ENCODE measurements around the gene RNPEP.

RNPEP gene

GRCh38 chr1:201954263-201955008 is 28.0 kb upstream of the RNPEP start:
- H3K4me1 ChIP-seq (ENCODE audit: insufficient read depth, low read length, poor library complexity, severe bottlenecking), result peaks cover 19% of the 10 kb centered on the region
- peaks cover 17% of the 10 kb centered on the region for H4K20me1 ChIP-seq (ENCODE audit: insufficient read depth, low read length, poor library complexity, severe bottlenecking)
- no peaks in the 10 kb centered on the region for H3K9me2 ChIP-seq (replicated peaks; ENCODE audit: low read depth, low read length)
- peak overlapping the region; percentile 71 for H3K4me2 ChIP-seq (ENCODE audit: low read depth, low read length, poor library complexity, severe bottlenecking)
- H2AFZ ChIP-seq (ENCODE audit: low read length), result peak overlapping the region; percentile 92; the same call in 1 of the 2 replicates
- peaks cover 46% of the 10 kb centered on the region for H3K79me2 ChIP-seq (ENCODE audit: insufficient read depth, low read length)
- H3K27me3 ChIP-seq (ENCODE audit: insufficient read depth, low read length, poor library complexity, severe bottlenecking), result no peaks in the 10 kb centered on the region
- H3K4me3 ChIP-seq (ENCODE audit: low read length, poor library complexity, severe bottlenecking), result peak overlapping the region; percentile 99
- H3K9me3 ChIP-seq (ENCODE audit: insufficient read depth, low read depth, low read length), result no peaks in the 10 kb centered on the region
- H3K36me3 ChIP-seq (ENCODE audit: insufficient read depth, low read length), result peaks cover 11% of the 10 kb centered on the region; the same call in 1 of the 2 replicates
- TF ChIP-seq EZH2phosphoT487 (IDR thresholded peaks at IDR 0.05; ENCODE audit: borderline replicate concordance) (no peak), CTCF (conservative IDR thresholded peaks at IDR 0.05; ENCODE audit: low read length) (no peak)
- peak overlapping the region; percentile 96 for H3K9ac ChIP-seq (ENCODE audit: low read depth, low read length, poor library complexity, severe bottlenecking)
- no peaks in the 10 kb centered on the region for H3F3A ChIP-seq (ENCODE audit: low read depth)

GRCh38 chr1:201955009-201955728 is 27.3 kb upstream of the RNPEP start, which contains the start of gene TIMM17A:
Gene TIMM17A (plus strand): TSS chr1:201955503. CDS start chr1:201955527, 24 bp downstream.
- Histone ChIP-seq H3K4me2 (ENCODE audit: low read depth, low read length, poor library complexity, severe bottlenecking) (peak within 1 kb of the TSS; percentile 98), H3K79me2 (ENCODE audit: insufficient read depth, low read length) (peaks cover 46% of the 10 kb centered on the region), H3K9me2 (replicated peaks; ENCODE audit: low read depth, low read length) (no peaks in the 10 kb centered on the region), H3F3A (ENCODE audit: low read depth) (no peaks in the 10 kb centered on the region), H4K20me1 (ENCODE audit: insufficient read depth, low read length, poor library complexity, severe bottlenecking) (peaks cover 17% of the 10 kb centered on the region), H3K9me3 (ENCODE audit: insufficient read depth, low read depth, low read length) (no peaks in the 10 kb centered on the region), H3K27me3 (ENCODE audit: insufficient read depth, low read length, poor library complexity, severe bottlenecking) (no peaks in the 10 kb centered on the region), H3K4me3 (ENCODE audit: low read length, poor library complexity, severe bottlenecking) (peak within 1 kb of the TSS; percentile 99), H3K9ac (ENCODE audit: low read depth, low read length, poor library complexity, severe bottlenecking) (peak within 1 kb of the TSS; percentile 96), H3K36me3 (ENCODE audit: insufficient read depth, low read length) (peaks cover 11% of the 10 kb centered on the region; the same call in 1 of the 2 replicates), H2AFZ (ENCODE audit: low read length) (peak within 1 kb of the TSS; percentile 92), H3K4me1 (ENCODE audit: insufficient read depth, low read length, poor library complexity, severe bottlenecking) (peaks cover 19% of the 10 kb centered on the region)
- TF ChIP-seq EZH2phosphoT487 (IDR thresholded peaks at IDR 0.05; ENCODE audit: borderline replicate concordance) (no peak), CTCF (conservative IDR thresholded peaks at IDR 0.05; ENCODE audit: low read length) (no peak)

GRCh38 chr1:201955729-201956143 is 26.7 kb upstream of the RNPEP start:
- no peaks in the 10 kb centered on the region for H3K27me3 ChIP-seq (ENCODE audit: insufficient read depth, low read length, poor library complexity, severe bottlenecking)
- TF ChIP-seq EZH2phosphoT487 (IDR thresholded peaks at IDR 0.05; ENCODE audit: borderline replicate concordance), result no peak
- no peak for TF ChIP-seq CTCF (conservative IDR thresholded peaks at IDR 0.05; ENCODE audit: low read length)
- no peaks in the 10 kb centered on the region for H3K9me3 ChIP-seq (ENCODE audit: insufficient read depth, low read depth, low read length)
- H4K20me1 ChIP-seq (ENCODE audit: insufficient read depth, low read length, poor library complexity, severe bottlenecking), result peaks cover 19% of the 10 kb centered on the region
- H3F3A ChIP-seq (ENCODE audit: low read depth), result no peaks in the 10 kb centered on the region
- H3K4me1 ChIP-seq (ENCODE audit: insufficient read depth, low read length, poor library complexity, severe bottlenecking), result peaks cover 19% of the 10 kb centered on the region
- H3K4me3 ChIP-seq (ENCODE audit: low read length, poor library complexity, severe bottlenecking), result peak overlapping the region; percentile 99
- H3K79me2 ChIP-seq (ENCODE audit: insufficient read depth, low read length), result peaks cover 46% of the 10 kb centered on the region
- peak overlapping the region; percentile 92 for H2AFZ ChIP-seq (ENCODE audit: low read length)
- peak overlapping the region; percentile 96 for H3K9ac ChIP-seq (ENCODE audit: low read depth, low read length, poor library complexity, severe bottlenecking)
- H3K36me3 ChIP-seq (ENCODE audit: insufficient read depth, low read length), result peaks cover 11% of the 10 kb centered on the region; the same call in 1 of the 2 replicates
- peak overlapping the region; percentile 98 for H3K4me2 ChIP-seq (ENCODE audit: low read depth, low read length, poor library complexity, severe bottlenecking)
- H3K9me2 ChIP-seq (replicated peaks; ENCODE audit: low read depth, low read length), result no peaks in the 10 kb centered on the region
